Eye (tissue), 1 donor: ENCODE results near the gene DBT.

Experiments used
- DNase-seq: peaks from one replicate; pipeline ENCODE4 v3.0.0-alpha.2; 2015

DBT gene

GRCh38 chr1:100187912-100188311 lies 61.7 kb downstream of the DBT start:
- no peak for DNase-seq

DNA sequence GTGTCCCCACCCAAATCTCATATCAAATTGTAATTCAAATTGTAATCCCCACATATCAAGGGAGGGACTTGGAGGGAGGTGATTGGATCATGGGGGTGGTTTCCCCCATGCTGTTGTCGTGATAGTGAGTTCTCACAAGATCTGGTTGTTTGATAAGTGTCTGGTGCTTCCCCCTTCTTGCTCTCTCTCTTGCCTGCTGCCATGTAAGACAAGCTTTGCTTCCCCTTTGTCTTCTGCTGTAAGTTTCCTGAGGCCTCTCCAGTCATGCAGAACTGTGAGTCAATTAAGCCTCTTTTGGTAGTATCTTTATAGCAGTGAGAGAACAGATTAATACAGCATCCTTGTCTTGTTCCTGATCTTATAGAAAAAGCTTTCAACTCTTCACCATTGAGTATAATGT lies 65.1 kb downstream of the DBT start:
- no peak for DNase-seq

GRCh38 chr1:100183370-100183769 lies 66.3 kb downstream of the DBT start:
- DNase-seq: no peak

DNA sequence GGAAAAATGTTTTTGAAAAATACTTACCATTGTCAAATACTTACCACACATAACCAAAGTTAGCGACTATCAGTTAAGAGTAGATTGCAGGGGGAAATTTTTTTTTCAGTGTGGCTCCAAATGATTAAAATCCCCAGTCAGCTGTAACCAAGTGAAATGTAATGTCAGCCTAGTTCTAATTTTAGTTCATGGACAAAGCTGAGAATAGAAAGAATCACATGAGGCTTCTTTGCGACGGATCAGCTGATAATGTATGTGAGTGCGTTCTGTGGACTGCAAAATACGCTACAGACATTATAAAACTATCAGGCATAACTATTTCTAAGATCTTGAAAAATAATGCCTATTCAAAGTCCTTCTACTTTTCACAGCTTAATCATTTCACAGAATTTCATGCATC lies 71.5 kb downstream of the DBT start, which contains the start of gene LRRC39:
TSS of gene LRRC39 (minus strand) at position 166 of the 400 bp plus-strand sequence. CDS start 9,740 bp downstream, outside the sequence.
- no peak for DNase-seq

DNA sequence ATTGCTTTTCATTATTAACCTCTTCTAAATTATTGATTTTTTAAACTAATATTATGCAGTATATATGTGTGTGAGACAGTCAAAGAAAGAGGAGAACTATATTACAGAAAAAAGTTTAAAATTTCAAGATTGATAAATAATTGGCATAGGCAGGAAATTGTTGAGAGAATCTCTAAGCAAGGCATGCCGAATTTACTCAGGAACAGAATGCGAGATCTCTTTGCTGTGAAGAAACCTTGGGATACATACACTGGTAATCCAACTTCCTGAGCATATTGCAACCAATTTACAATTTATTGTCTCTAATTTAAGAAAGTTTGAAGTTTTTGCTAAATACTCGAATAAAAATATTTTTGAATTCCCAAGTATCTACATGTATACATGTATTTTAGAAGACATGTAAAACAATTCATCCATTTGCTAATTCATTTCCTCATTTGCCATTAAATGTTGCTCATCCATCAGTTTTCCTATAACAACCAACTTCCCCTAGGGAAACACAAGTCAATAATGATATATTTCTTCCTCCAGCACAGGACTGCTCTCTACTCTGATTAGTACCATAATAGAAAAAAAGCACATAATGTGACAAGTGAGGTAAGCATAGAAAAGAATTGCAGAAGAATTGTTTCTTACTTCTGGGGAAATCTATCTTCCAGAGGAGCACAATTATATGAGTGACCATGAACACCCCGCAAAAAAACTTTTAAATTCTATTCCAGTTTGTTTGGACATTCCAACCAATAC lies 72.2 kb downstream of the DBT start:
- no peak for DNase-seq

GRCh38 chr1:100168051-100168450 lies 81.6 kb downstream of the DBT start:
- DNase-seq: no peak

GRCh38 chr1:100164702-100165101 lies 84.9 kb downstream of the DBT start:
- DNase-seq: no peak

GRCh38 chr1:100164216-100164615 lies 85.4 kb downstream of the DBT start:
- peak; percentile 73 for DNase-seq

GRCh38 chr1:100162881-100163280 lies 86.8 kb downstream of the DBT start:
- no peak for DNase-seq

DNA sequence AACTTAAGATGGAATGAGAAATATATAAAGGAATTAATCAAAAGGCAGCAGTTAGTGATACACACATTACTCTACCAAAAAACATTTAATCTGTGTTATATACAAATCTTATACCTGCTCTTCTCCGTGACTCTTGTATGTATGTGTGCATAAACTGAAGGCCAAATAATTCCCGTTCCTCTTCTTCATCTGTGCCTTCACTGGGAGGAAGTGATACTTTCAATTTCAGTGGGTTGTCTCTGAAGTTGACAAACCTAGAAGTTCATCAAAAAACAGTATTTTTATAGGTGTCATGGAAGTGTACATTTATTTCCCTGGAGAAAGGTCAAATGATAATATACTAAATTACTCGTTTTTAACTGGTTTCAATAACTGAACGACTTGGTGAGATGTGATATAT lies 97.4 kb downstream of the DBT start:
- DNase-seq: no peak

DNA sequence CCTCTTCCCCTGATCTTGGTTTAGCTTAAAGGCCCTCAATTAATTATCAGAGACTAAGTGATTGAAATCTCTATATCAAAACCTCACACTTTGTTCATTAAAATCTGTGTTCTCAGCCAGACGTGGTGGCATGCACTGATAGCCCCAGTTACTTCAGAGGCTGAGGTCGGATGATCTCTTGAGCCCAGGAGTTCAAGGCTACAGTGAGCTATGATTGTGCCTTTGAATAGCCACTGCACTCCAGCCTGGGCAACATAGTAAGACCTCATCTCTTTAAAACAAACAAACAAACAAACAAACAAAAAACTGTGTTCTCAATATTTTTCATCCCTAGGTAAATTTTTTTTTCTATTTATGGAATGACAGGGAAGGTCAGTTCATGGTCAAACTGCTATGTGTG lies 98.0 kb downstream of the DBT start:
- no peak for DNase-seq

DNA sequence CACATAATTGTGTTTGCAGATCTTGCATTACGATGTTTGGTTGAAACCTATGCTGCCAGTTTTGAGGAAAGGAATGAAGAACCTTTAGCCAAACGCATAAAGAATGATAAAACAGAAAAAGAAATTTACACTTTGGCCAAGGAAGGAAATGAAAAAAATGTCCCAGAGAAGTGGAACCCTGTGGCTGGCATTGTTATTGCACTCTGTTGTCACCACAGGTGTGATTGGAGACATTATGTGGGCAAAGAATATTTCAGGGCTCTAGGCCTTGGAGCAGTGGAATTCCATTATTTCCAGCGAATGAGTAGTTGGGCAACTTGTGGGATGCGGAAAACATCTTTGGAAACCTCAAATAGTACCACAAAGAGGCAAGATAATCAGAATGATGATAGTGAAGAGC lies 101.8 kb downstream of the DBT start:
- DNase-seq: no peak

- DNase-seq: no peak
These were observed 102.7 kb downstream of the DBT start for GRCh38 chr1:100146958-100147357.

DNA sequence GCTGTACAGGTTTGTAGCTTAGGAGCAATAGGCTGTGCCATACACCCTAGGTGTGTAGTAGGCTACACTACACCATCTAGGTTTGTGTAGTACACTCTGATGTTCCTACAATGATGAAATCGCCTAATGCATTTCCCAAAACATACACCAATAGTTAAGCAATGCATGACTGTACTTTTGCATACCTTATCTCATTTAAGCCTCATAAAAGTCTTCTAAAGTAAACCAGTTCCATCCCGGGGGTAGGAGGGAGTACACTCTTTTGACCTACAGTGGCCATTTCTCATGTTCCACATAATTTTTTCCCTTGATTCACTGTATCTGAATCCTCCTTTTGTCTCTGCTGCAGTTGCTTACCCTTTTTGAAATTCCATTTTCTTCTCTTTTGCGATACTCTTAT lies 104.5 kb downstream of the DBT start:
- DNase-seq: no peak

GRCh38 chr1:100142343-100142742 lies 107.3 kb downstream of the DBT start:
- no peak for DNase-seq

DNA sequence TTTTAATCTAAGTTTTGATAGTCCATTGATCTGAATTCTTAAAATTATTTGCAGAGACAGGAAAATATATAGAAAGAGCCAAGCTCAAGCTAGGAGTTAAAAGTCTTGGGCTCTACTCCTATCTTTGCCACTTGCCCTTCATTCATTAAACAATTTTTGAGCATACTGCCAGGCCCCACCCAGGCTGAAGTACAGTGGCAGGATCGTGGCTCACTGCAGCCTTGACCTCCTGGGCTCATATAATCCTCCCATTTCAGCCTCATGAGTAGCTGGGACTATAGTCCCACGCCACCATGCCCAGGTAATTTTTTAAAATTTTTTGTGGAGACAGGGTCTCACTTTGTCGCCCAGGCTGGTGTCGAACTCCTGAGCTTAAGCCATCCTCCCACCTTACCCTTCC lies 108.4 kb downstream of the DBT start:
- DNase-seq: no peak

DNA sequence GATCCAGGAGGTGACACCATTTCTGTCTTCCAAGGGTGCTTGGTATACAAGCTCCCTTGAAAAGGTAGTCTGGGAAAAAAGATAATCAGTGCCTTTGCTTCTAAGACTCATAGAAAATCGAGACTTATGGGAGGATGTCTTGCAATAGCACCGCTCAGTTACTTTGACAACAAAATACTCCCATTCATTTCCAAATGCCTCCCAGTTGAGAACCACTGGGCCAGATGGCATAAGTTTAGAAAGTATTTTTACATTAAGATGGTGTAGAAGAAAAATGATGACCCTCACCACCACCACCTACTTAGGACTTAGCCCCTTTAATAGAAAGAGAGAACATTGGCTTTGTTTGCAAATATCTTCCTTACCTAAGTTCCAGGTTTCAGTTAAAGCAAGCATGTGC lies 112.0 kb downstream of the DBT start:
- DNase-seq: no peak
